GM18870 (cell line): ENCODE measurements around the gene CEP104.

Experiments
- ATAC-seq: cut with Tn5 transposase; IDR thresholded peaks from one replicate; pipeline ENCODE4 v1.9.1; 2021; ENCODE audit warnings: moderate library complexity; ENCODE audit not compliant: unreplicated experiment

CEP104 gene

DNA sequence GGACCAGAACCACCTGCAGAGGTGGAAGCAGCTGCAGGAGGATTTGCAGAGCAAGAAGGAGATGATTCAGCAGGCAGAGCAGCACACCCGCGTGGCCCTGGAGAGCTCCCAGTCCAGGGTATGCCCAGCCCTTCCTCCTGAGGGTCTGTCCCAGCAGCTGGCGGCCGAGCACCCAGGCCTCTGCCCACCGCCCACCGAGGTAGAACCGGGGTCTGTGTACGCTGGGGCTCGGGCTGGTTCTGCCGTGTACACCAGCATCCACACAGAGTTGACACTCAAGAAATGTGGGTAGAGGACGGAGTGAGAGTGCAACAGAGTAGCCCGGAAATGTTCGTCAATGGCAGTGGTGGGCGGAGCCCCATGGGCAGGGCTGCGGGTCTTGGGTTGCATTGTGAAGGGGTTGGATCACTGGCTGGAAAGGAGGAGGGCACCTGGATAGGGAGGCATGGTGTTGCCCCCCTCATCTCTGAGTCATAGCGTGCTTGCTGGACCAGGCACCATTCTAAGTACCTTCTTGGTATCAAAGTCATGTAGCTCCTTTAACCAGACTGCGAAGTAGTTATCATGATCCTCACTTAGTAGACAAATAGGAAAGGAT, 89.6 kb downstream of the CEP104 start:
- ATAC-seq = no peak

DNA sequence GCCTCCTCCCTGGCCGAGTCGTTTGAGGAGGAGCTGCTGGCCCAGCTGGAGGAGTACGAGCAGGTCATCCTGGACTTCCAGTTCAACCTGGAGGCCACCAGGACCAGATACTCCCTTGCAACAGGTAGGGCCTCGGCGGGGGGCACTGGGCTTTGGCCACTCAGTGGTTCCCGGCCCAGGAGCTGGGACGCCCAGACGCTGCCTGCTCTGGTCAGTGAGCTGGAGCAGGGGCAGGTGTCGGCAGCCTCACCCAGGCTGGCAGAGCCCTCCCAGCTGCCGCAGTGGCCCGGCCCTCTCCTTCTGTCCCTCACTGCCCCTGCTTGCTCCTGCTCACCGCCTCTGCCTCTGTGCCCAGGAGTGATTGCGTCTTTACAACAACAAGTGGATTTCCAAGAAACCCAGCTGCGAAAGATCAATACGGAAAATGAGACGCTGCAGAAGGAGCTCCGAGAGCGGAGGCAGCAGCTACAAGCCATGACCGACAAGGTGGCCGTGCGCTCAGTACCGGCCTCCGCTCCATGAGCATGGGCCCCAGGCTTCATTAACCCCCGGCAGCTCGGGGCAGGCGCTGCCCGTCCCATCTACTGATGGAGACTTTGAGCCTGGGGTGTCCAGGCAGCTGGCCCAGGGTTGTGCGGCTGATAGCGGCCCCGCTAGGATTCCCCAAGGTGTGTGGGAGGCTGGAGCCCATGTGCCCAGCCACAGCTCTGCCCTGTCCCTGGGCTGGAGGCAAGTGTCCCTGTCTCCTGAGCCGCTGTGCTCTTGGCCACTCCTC, 93.5 kb downstream of the CEP104 start:
- ATAC-seq = no peak

DNA sequence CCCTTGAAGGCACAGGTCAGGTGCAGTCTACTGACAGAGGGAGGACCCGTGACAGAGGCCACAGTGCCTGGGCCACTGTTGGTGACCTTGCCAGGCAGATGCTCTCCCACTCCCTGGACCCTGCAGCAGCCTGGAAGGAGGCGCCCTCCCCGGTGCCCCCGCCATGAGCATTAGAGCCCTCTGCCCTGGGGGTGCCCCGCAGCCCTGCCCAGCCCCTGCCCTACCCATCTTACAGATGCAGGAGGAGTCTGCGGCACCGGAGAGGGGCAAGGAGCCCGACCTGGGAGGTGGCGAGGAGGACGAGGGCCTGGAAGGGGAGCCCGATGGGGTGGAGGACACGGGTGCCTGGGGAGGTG, 94.2 kb downstream of the CEP104 start:
- ATAC-seq = no peak

DNA sequence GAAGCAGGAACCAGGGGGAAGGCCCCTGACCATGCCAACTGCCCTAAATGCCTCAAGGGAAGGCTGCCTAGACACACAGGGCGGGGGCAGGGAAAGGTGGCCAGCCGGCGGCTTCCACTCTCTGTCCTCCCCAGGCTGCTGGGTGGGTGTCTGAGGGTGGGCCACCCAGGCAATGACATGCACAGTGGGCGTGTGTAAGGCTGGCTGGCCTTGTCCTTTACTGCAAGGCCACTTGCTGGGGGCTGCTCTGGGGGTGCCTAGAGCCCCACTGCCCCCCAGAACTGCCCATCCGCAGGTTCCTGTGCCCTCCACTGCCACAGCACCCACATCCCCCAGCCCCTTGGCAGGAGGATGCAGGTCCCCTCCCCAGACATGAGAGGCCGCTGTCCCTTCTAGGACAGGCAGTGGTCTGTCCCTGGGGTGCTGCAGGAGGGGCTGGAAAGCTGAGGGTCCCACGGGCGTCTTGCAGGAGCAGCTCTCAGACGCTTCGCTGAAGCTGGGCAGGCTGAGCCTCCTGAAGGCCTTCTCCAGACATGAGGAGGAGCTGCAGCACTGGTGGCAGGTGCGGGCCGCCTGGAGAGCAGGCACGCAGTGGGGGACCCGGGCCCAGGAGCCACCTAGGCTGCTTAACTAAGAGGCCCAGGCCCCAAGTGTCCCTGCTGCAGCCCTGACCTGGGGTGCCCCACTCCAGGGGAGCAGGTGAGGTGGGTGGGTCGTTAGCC, 94.7 kb downstream of the CEP104 start:
- no peak for ATAC-seq
